Measurements from ENCODE around the gene WDR86.

- TF ChIP-seq POLR2AphosphoS5 (IDR thresholded peaks at IDR 0.05; ENCODE audit: insufficient read depth in 1 of 2, low read depth in 1 of 2) (no peak), CTCF (IDR thresholded peaks at IDR 0.05) (no peak), POLR2A (IDR thresholded peaks at IDR 0.05) (no peak)
Measured at GRCh38 chr7:151351027-151351426, 58.8 kb downstream of the WDR86 start.

Data from vagina (tissue), 2 donors.